Esophagus squamous epithelium (tissue), 5 donors: Measurements from ENCODE around the gene ERC1. TPM values are rescaled to one million over a fixed set of nuclear protein-coding genes. Genes with fewer than 3 reads are reported as not detected.
"Not testable (repeated sequence)": the region's sequence is repeated elsewhere in the genome, so short reads cannot be mapped to it uniquely, and the experiment has no call there.

Experiments
- DNase-seq: peaks from one replicate; lab custom pipeline; 2025; lab: John Stamatoyannopoulos, UW
- H3K27ac ChIP-seq, 4 donors: fragments of 200-600 bp; sonication (generic); one replicate each; pipeline ENCODE4 v1.5.1; 2016 to 2019; ENCODE audit warnings: mild to moderate bottlenecking in 1 of 4
- H3K27me3 ChIP-seq, 4 donors: fragments of 200-600 bp; sonication (generic); 1 replicate in 3 of 4; 2 replicates in 1 of 4; pipeline versions ENCODE4 v1.5.1 to v1.6.0; 2017 to 2021; ENCODE audit warnings: antibody characterized with exemption in 1 of 4
- H3K36me3 ChIP-seq, 3 donors: fragments of 200-600 bp; sonication (generic); one replicate each; pipeline ENCODE4 v1.5.1; 2016 to 2019
- H3K4me1 ChIP-seq, 3 donors: fragments of 200-600 bp; sonication (generic); one replicate each; pipeline ENCODE4 v1.5.1; 2017 to 2019
- H3K4me3 ChIP-seq, 4 donors: fragments of 200-600 bp; sonication (generic); 1 replicate in 3 of 4; 2 replicates in 1 of 4; pipeline ENCODE4 v1.5.1; 2016 to 2019; ENCODE audit warnings: mild to moderate bottlenecking in 2 of 4, moderate library complexity in 1 of 4
- H3K9me3 ChIP-seq, 3 donors: fragments of 200-600 bp; sonication (generic); one replicate each; pipeline ENCODE4 v1.5.1; 2016 to 2019
- CTCF ChIP-seq, 6 experiments: fragments of 450-650 bp in 4 of 6; fragments of 200-600 bp in 2 of 6; sonication (generic) in 2 of 6; IDR thresholded peaks; one replicate each; pipeline ENCODE4 v1.5.1; 2016 to 2019; ENCODE audit warnings: antibody characterized with exemption in 6 of 6, mild to moderate bottlenecking in 4 of 6, moderate library complexity in 4 of 6
- POLR2A ChIP-seq, 4 donors: fragments of 450-650 bp; IDR thresholded peaks; one replicate each; pipeline ENCODE4 v1.6.1; 2017; ENCODE audit warnings: antibody characterized with exemption in 4 of 4, mild to moderate bottlenecking in 4 of 4, moderate library complexity in 3 of 4
- WGBS, 2 donors: methylation state at CpG; one replicate each; pipeline ENCODE4 v1.1.5; 2018; 5-methylcytosine and 5-hydroxymethylcytosine counted together
- intact Hi-C: fragments of 100-400 bp; cut with DNase I; formaldehyde crosslinking; loops from one replicate; pipeline ENCODE4 v1.15.0; 2022
- total RNA-seq, 4 donors: library from RNA; depleted of rRNA; stranded (reverse); fragments of >200 nt; gene quantifications; one replicate each; pipeline ENCODE4 v1.1.0, GENCODE V29; 2016
- donor health status: DM: yes; HTN: yes; CAD: no.

ERC1 gene
- total RNA-seq, 4 donors from 2014 or later = 19.0 to 50.7 (median 37.5) TPM

GRCh38 chr12:1207276-1207675 lies 216.3 kb downstream of the ERC1 start:
- intact Hi-C loops = no loop called here
- Histone ChIP-seq H3K27ac (no peak overlapping the region), H3K4me1 (peaks cover 4 to 43% (median 8%) of the 10 kb centered on the region in 3 donors), H3K9me3 (no peaks in the 10 kb centered on the region), H3K36me3 (no peaks in the 10 kb centered on the region), H3K27me3 (no peaks in the 10 kb centered on the region), H3K4me3 (no peak overlapping the region)
- no peak for DNase-seq
- 92 to 96% methylated on average over 4 of the region's 4 CpGs for WGBS, 2 donors
- no peak for TF ChIP-seq CTCF (IDR thresholded peaks at IDR 0.05)
- no peak for TF ChIP-seq POLR2A (IDR thresholded peaks at IDR 0.05)

- H3K9me3 ChIP-seq, DNase-seq, intact Hi-C loops, H3K4me3 ChIP-seq, H3K27ac ChIP-seq, H3K27me3 ChIP-seq, H3K36me3 ChIP-seq: not testable (repeated sequence)
- peaks cover 4 to 41% (median 8%) of the 10 kb centered on the region in 3 donors for H3K4me1 ChIP-seq
- 80 to 97% methylated on average over 5 of the region's 5 CpGs for WGBS, 2 donors
Observed at GRCh38 chr12:1208719-1209118, 217.7 kb downstream of the ERC1 start.

GRCh38 chr12:1212526-1212925 lies 221.5 kb downstream of the ERC1 start:
- intact Hi-C loops = no loop called here
- 70 to 90% methylated on average over 8 of the region's 8 CpGs for WGBS, 2 donors
- no peak overlapping the region for H3K27ac ChIP-seq
- TF ChIP-seq CTCF (IDR thresholded peaks at IDR 0.05) (no peak), POLR2A (IDR thresholded peaks at IDR 0.05) (no peak)
- H3K9me3 ChIP-seq = no peaks in the 10 kb centered on the region
- no peak overlapping the region for H3K4me3 ChIP-seq
- DNase-seq = no peak
- no peaks in the 10 kb centered on the region for H3K36me3 ChIP-seq
- no peaks in the 10 kb centered on the region for H3K27me3 ChIP-seq
- peaks cover 6 to 30% (median 7%) of the 10 kb centered on the region in 3 donors for H3K4me1 ChIP-seq

- H3K27me3 ChIP-seq = no peaks in the 10 kb centered on the region
- no peak overlapping the region for H3K4me3 ChIP-seq
- H3K9me3 ChIP-seq = no peaks in the 10 kb centered on the region
- H3K4me1 ChIP-seq = peaks cover 10 to 37% (median 13%) of the 10 kb centered on the region in 3 donors
- no peak for DNase-seq
- intact Hi-C loops = no loop called here
- 72 to 82% methylated on average over 4 to 6 of the region's 6 CpGs for WGBS, 2 donors
- TF ChIP-seq POLR2A (IDR thresholded peaks at IDR 0.05) (no peak), CTCF (IDR thresholded peaks at IDR 0.05) (no peak)
- no peak overlapping the region for H3K27ac ChIP-seq
- H3K36me3 ChIP-seq = no peaks in the 10 kb centered on the region
Observed at GRCh38 chr12:1213205-1213604, 222.2 kb downstream of the ERC1 start.

- 95% methylated on average over 6 to 7 of the region's 7 CpGs for WGBS, 2 donors
- Histone ChIP-seq H3K27me3 (no peaks in the 10 kb centered on the region), H3K27ac (no peak overlapping the region), H3K9me3 (no peaks in the 10 kb centered on the region), H3K4me3 (no peak overlapping the region), H3K4me1 (peaks cover 10 to 42% (median 15%) of the 10 kb centered on the region in 3 donors), H3K36me3 (no peaks in the 10 kb centered on the region)
- TF ChIP-seq POLR2A (IDR thresholded peaks at IDR 0.05) = no peak
- intact Hi-C loops = no loop called here
- no peak for DNase-seq
Observed at GRCh38 chr12:1213618-1214205, 222.7 kb downstream of the ERC1 start.

- H3K27ac ChIP-seq = peak overlapping the region; percentile 35 to 82 (median 68)
Observed at GRCh38 chr12:1216560-1216959, 225.5 kb downstream of the ERC1 start.

More at GRCh38 chr12:1216560-1216959, 225.5 kb downstream of the ERC1 start:
- H3K4me1 ChIP-seq = peaks cover 10 to 65% (median 23%) of the 10 kb centered on the region in 3 donors
- no peak overlapping the region for H3K4me3 ChIP-seq
- H3K27me3 ChIP-seq = no peaks in the 10 kb centered on the region
- intact Hi-C loops = no loop called here
- TF ChIP-seq CTCF (IDR thresholded peaks at IDR 0.05) (no peak), POLR2A (IDR thresholded peaks at IDR 0.05) (no peak)
- no peaks in the 10 kb centered on the region for H3K9me3 ChIP-seq
- WGBS, 2 donors = 55 to 69% methylated on average over 2 to 3 of the region's 3 CpGs
- DNase-seq = no peak
- H3K36me3 ChIP-seq = no peaks in the 10 kb centered on the region
